A673 (cell line): Measurements from ENCODE around the gene KIAA1586. TPM values are rescaled to one million over a fixed set of nuclear protein-coding genes. Genes with fewer than 3 reads are reported as not detected.

Experiments used
- BruUV-seq: library from RNA; stranded (reverse); fragments of 400-500 nt; replicated peaks from 2 replicates; lab custom pipeline; 2021; lab: Mats Ljungman, UMichigan
- CTCF ChIA-PET: fragments of 300-600 bp; sonication (Branson Sonifier 250); formaldehyde crosslinking; loops from one replicate; lab custom pipeline; 2022; ENCODE audit warnings: antibody characterized with exemption; lab: Charles Lee
- POLR2A ChIA-PET: fragments of 300-600 bp; sonication (Branson Sonifier 250); formaldehyde crosslinking; loops from one replicate; lab custom pipeline; 2022; ENCODE audit warnings: antibody characterized with exemption; ENCODE audit not compliant: low non-redundant PET; lab: Charles Lee
- DNase-seq: peaks from one replicate; pipeline ENCODE4 v3.0.0-alpha.2; 2015; ENCODE audit warnings: low spot score
- H3K27ac ChIP-seq: fragments of 200-600 bp; sonication (generic); 2 replicates; pipeline ENCODE4 v1.5.1; 2016; ENCODE audit warnings: mixed run types, low read depth, mild to moderate bottlenecking, mixed read lengths, antibody characterized with exemption, low read length; ENCODE audit not compliant: poor library complexity, severe bottlenecking
- H3K27me3 ChIP-seq: fragments of 200-600 bp; sonication (generic); replicated peaks from 2 replicates; pipeline ENCODE4 v1.6.1; 2017; ENCODE audit warnings: mixed run types, low read depth, mild to moderate bottlenecking, mixed read lengths, antibody characterized with exemption, low read length; ENCODE audit not compliant: insufficient read depth, poor library complexity
- H3K36me3 ChIP-seq: fragments of 200-600 bp; sonication (generic); 2 replicates; pipeline ENCODE4 v1.6.1; 2016; ENCODE audit warnings: mixed run types, mild to moderate bottlenecking, mixed read lengths, antibody characterized with exemption, low read length; ENCODE audit not compliant: insufficient read depth, poor library complexity, severe bottlenecking
- H3K4me1 ChIP-seq: fragments of 200-600 bp; sonication (generic); 2 replicates; pipeline ENCODE4 v1.6.1; 2017; ENCODE audit warnings: mixed run types, mild to moderate bottlenecking, mixed read lengths, antibody characterized with exemption, low read length; ENCODE audit not compliant: insufficient read depth, poor library complexity, severe bottlenecking
- H3K4me3 ChIP-seq: fragments of 200-600 bp; sonication (generic); 2 replicates; pipeline ENCODE4 v1.5.1; 2016; ENCODE audit warnings: low read depth, mixed run types, mild to moderate bottlenecking, mixed read lengths, low read length; ENCODE audit not compliant: poor library complexity, severe bottlenecking
- H3K9me3 ChIP-seq: fragments of 200-600 bp; sonication (generic); 2 replicates; pipeline ENCODE4 v1.6.1; 2016; ENCODE audit warnings: mixed run types, low read depth, mild to moderate bottlenecking, mixed read lengths, antibody characterized with exemption, low read length; ENCODE audit not compliant: poor library complexity, severe bottlenecking
- CTCF ChIP-seq: fragments of 300-800, 200-600 bp; sonication (generic); conservative IDR thresholded peaks from 2 replicates; pipeline ENCODE4 v1.5.1; 2017; ENCODE audit warnings: low read depth, mild to moderate bottlenecking, antibody characterized with exemption, low read length, moderate library complexity, mixed read lengths
- EZH2 ChIP-seq: fragments of 200-600 bp; sonication (generic); IDR thresholded peaks from 2 replicates; pipeline ENCODE4 v1.6.1; 2017; ENCODE audit warnings: borderline replicate concordance, low read depth, mild to moderate bottlenecking, mixed read lengths, antibody characterized with exemption, low read length; ENCODE audit not compliant: poor library complexity, severe bottlenecking
- intact Hi-C: fragments of 100-400 bp; cut with micrococcal nuclease; formaldehyde crosslinking; loops from one replicate; pipeline ENCODE4 v1.10.0; 2022; ENCODE audit not compliant: unreplicated experiment
- total RNA-seq: library from RNA; stranded (reverse); gene quantifications from 2 replicates; pipeline ENCODE4 v1.2.3, GENCODE V29; 2021

The KIAA1586 gene
- total RNA-seq, 1 experiment from 2014 or later = 31.4 TPM

- DNase-seq = no peak
- peaks cover 38% of the 10 kb centered on the region for H3K36me3 ChIP-seq
- no peak overlapping the region for H3K27ac ChIP-seq
- intact Hi-C loops = no loop called here
- H3K9me3 ChIP-seq = no peaks in the 10 kb centered on the region
- no peak overlapping the region for H3K4me3 ChIP-seq
- peaks cover 16% of the 10 kb centered on the region for H3K4me1 ChIP-seq
- ChIA-PET POLR2A (no interaction called here), CTCF (no interaction called here)
- no peak for TF ChIP-seq CTCF
- TF ChIP-seq EZH2 = no peak
- no TSS peak for BruUV-seq
- H3K27me3 ChIP-seq = no peaks in the 10 kb centered on the region
Measured at GRCh38 chr6:57094689-57095088, 48.2 kb downstream of the KIAA1586 start.

- intact Hi-C loops = no loop called here
- H3K4me3 ChIP-seq = no peak overlapping the region
- H3K36me3 ChIP-seq = peaks cover 57% of the 10 kb centered on the region
- H3K9me3 ChIP-seq = no peaks in the 10 kb centered on the region
- no peak for DNase-seq
- H3K27ac ChIP-seq = no peak overlapping the region
- H3K4me1 ChIP-seq = peaks cover 5% of the 10 kb centered on the region
- TF ChIP-seq EZH2 (no peak), CTCF (no peak)
- CTCF ChIA-PET = no interaction called here
- POLR2A ChIA-PET = no interaction called here
- H3K27me3 ChIP-seq = no peaks in the 10 kb centered on the region
- no TSS peak for BruUV-seq
Measured at GRCh38 chr6:57097596-57097995, 51.1 kb downstream of the KIAA1586 start.

GRCh38 chr6:57102976-57103375 is 56.5 kb downstream of the KIAA1586 start:
- TF ChIP-seq CTCF = no peak
- no peak for TF ChIP-seq EZH2
- no peak for DNase-seq
- H3K9me3 ChIP-seq = no peaks in the 10 kb centered on the region
- CTCF ChIA-PET = no interaction called here
- no peaks in the 10 kb centered on the region for H3K4me1 ChIP-seq
- no peak overlapping the region for H3K27ac ChIP-seq
- peaks cover 62% of the 10 kb centered on the region for H3K36me3 ChIP-seq
- no peaks in the 10 kb centered on the region for H3K27me3 ChIP-seq
- BruUV-seq = no TSS peak
- H3K4me3 ChIP-seq = no peak overlapping the region
- intact Hi-C loops = no loop called here
- POLR2A ChIA-PET = no interaction called here
